ENCODE results near the gene STXBP5L. TPM values are rescaled to one million over a fixed set of nuclear protein-coding genes. Genes with fewer than 3 reads are reported as not detected.

Gene STXBP5L
- total and polyA plus RNA-seq, 2 of the 4 experiments (the other 2 are of a cell fraction), result not detected

DNA sequence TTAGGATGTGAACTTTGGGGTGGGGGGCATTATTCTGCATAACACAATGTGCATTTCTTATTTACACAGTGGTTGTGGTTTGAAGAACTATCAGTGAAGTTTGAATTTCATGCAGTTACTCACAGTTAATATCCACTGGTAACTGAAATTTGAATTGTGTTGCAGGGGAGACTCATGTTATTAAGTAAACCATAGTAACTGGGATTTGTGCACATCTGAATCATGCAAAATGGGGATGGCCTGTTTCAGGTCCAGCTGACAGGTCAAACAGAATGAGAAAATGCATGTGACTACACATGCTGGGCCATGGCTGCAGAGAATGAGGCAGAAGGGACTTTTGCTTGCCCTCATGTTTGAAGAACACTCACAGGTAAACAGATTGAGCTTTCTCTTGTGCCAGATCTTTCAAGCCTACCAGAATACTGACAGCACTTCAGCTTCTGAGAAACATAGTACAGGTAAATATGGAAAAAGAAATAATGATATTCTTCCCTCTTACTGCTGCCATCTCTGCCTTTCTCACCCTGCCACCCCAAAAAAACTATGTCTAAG is 522.7 kb downstream of the STXBP5L start:
- no peak overlapping the region for H3K18ac ChIP-seq (ENCODE audit: low read depth, low read length)
- no peak overlapping the region for H2BK120ac ChIP-seq (ENCODE audit: low read depth, low read length)
- H3K23ac ChIP-seq (ENCODE audit: low read depth, low read length), result no peak overlapping the region
- H4K91ac ChIP-seq (ENCODE audit: insufficient read depth, low read depth, low read length), result no peak overlapping the region
- H2AFZ ChIP-seq (replicated peaks; ENCODE audit: low read length, poor library complexity), result peak overlapping the region; percentile 26
- 0 out of 2 replicates have a peak, but pooled peaks cover 6% of the 10 kb centered on the region for H3K9me1 ChIP-seq (ENCODE audit: insufficient read depth, low read length)
- no peaks in the 10 kb centered on the region; the same call in 1 of the 2 replicates for H3K4me1 ChIP-seq (ENCODE audit: control insufficient read depth, insufficient read depth, low read length)
- no peaks in the 10 kb centered on the region for H4K20me1 ChIP-seq (ENCODE audit: insufficient read depth, low read length)
- no peaks in the 10 kb centered on the region for H3K79me1 ChIP-seq (ENCODE audit: low read depth in 1 of 2, low read length in 2 of 2)
- ATAC-seq (ENCODE audit: low read depth) (no peak), DNase-seq (no peak)
- POLR2A ChIA-PET (ENCODE audit: unreplicated experiment), result no interaction called here
- H2BK5ac ChIP-seq (ENCODE audit: low read depth, low read length, poor library complexity, severe bottlenecking), result no peak overlapping the region
- no peak overlapping the region for H2BK15ac ChIP-seq (ENCODE audit: low read depth, low read length)
- H3K9me3 ChIP-seq (ENCODE audit: control insufficient read depth, insufficient read depth, low read length), result no peaks in the 10 kb centered on the region
- in situ Hi-C loops (cut with MboI; ENCODE audit: low sequenced_read_pairs) (no loop called here), intact Hi-C loops (cut with micrococcal nuclease) (no loop called here), dilution Hi-C loops (cut with HindIII; ENCODE audit: low sequenced_read_pairs, unreplicated experiment) (no loop called here)
- BruUV-seq (replicated peaks), result no TSS peak
- no peak overlapping the region for H3K56ac ChIP-seq (ENCODE audit: extremely low read depth, insufficient read depth, low read length)
- H2AK5ac ChIP-seq (ENCODE audit: low read depth, low read length), result no peak overlapping the region
- H2BK20ac ChIP-seq (ENCODE audit: low read depth, low read length), result no peak overlapping the region
- peak overlapping the region; percentile 56; the same call in 1 of the 2 replicates for H4K5ac ChIP-seq (ENCODE audit: low read depth, low read length)
- no peak for TF ChIP-seq MXI1 (IDR thresholded peaks at IDR 0.05; ENCODE audit: borderline replicate concordance, low read depth, low read length)
- TF ChIP-seq CHD1 (IDR thresholded peaks at IDR 0.05; ENCODE audit: low read depth, low read length), result no peak
- TF ChIP-seq CEBPB (IDR thresholded peaks at IDR 0.05; ENCODE audit: low read depth, low read length), result no peak
- TF ChIP-seq, protein P1, sequence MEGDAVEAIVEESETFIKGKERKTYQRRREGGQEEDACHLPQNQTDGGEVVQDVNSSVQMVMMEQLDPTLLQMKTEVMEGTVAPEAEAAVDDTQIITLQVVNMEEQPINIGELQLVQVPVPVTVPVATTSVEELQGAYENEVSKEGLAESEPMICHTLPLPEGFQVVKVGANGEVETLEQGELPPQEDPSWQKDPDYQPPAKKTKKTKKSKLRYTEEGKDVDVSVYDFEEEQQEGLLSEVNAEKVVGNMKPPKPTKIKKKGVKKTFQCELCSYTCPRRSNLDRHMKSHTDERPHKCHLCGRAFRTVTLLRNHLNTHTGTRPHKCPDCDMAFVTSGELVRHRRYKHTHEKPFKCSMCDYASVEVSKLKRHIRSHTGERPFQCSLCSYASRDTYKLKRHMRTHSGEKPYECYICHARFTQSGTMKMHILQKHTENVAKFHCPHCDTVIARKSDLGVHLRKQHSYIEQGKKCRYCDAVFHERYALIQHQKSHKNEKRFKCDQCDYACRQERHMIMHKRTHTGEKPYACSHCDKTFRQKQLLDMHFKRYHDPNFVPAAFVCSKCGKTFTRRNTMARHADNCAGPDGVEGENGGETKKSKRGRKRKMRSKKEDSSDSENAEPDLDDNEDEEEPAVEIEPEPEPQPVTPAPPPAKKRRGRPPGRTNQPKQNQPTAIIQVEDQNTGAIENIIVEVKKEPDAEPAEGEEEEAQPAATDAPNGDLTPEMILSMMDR (conservative IDR thresholded peaks at IDR 0.05; ENCODE audit: low read depth, low read length), result no peak
- TF ChIP-seq MAFK (IDR thresholded peaks at IDR 0.05; ENCODE audit: low read depth, low read length), result no peak
- no peak for TF ChIP-seq MAZ (IDR thresholded peaks at IDR 0.05; ENCODE audit: borderline replicate concordance, low read depth, low read length)
- no peaks in the 10 kb centered on the region for H3K36me3 ChIP-seq (ENCODE audit: control insufficient read depth, insufficient read depth, low read length)
- H3K27ac ChIP-seq (ENCODE audit: insufficient read depth, low read length), result no peak overlapping the region
- no peak overlapping the region for H3K4ac ChIP-seq (ENCODE audit: low read depth, low read length)
- no peak overlapping the region for H3K4me2 ChIP-seq (ENCODE audit: low read depth, low read length)
- H2AK9ac ChIP-seq (replicated peaks; ENCODE audit: low read depth, low read length, poor library complexity), result no peak overlapping the region
- no peak overlapping the region for H4K8ac ChIP-seq (ENCODE audit: low read depth in 2 of 2, low read length in 2 of 2)
- no peak overlapping the region for H3K9ac ChIP-seq (ENCODE audit: low read depth, low read length)
- no peaks in the 10 kb centered on the region for H3K27me3 ChIP-seq (ENCODE audit: control insufficient read depth, insufficient read depth, low read length)
- CTCF ChIA-PET, result no interaction called here
- H3K4me3 ChIP-seq (ENCODE audit: insufficient read depth, low read depth, low read length), result no peak overlapping the region
- H3K14ac ChIP-seq (replicated peaks; ENCODE audit: low read depth, low read length), result no peak overlapping the region
